ENCODE results near the gene ZNF689.

The ZNF689 gene

DNA sequence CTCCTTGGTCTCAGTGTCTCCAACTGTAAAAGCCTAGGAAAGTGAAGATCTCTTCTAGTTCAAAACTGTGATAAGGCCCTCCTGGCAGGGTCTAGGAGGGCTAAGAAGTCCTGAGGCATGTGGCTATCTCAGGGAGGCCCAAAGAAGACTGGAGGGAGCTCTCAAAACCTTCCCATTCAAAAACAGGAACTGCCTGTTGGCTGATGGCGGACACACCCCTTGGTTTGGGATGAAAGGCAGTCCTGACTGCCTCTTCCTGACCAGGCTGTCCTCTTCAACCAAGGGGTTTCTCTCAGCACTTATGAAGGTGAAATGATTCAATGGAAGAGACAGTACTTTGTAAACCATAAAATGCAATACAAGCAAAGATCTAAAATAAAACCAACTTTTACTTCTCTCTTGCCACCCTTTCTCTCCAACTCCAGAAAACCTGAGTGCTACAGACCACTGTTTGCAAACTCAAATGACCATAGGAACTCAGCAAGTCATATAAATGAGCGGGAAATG, 56.7 kb downstream of the ZNF689 start:
- DNase-seq (ENCODE audit: low spot score), result no peak
- in situ Hi-C loops (cut with MboI; ENCODE audit: low sequenced_read_pairs, unreplicated experiment), result no loop called here
- TF ChIP-seq, protein P1, sequence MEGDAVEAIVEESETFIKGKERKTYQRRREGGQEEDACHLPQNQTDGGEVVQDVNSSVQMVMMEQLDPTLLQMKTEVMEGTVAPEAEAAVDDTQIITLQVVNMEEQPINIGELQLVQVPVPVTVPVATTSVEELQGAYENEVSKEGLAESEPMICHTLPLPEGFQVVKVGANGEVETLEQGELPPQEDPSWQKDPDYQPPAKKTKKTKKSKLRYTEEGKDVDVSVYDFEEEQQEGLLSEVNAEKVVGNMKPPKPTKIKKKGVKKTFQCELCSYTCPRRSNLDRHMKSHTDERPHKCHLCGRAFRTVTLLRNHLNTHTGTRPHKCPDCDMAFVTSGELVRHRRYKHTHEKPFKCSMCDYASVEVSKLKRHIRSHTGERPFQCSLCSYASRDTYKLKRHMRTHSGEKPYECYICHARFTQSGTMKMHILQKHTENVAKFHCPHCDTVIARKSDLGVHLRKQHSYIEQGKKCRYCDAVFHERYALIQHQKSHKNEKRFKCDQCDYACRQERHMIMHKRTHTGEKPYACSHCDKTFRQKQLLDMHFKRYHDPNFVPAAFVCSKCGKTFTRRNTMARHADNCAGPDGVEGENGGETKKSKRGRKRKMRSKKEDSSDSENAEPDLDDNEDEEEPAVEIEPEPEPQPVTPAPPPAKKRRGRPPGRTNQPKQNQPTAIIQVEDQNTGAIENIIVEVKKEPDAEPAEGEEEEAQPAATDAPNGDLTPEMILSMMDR (IDR thresholded peaks at IDR 0.05; ENCODE audit: borderline replicate concordance, control extremely low read depth, extremely low read depth, insufficient read depth, missing control alignments), result no peak

DNA sequence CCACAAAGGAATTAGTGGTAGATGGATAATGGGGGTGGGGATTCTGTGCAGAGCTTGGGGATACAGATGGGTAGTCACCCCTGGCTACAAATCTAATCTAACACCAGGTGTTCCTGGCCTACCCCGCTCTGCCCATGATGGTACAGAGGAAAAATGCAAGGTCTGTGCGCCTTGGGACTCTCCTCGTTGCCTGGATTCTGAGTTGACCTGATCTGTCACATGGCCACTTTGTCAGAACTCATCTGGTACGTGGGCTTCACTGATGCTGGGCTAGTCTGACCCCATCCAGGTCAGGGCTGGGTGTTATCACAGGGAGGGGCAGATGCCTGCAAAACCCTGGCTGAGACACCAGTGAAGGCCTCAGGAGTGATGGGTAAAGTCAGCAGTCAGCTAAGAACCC, 57.2 kb downstream of the ZNF689 start:
- in situ Hi-C loops (cut with MboI; ENCODE audit: low sequenced_read_pairs, unreplicated experiment), result no loop called here
- TF ChIP-seq, protein P1 (IDR thresholded peaks at IDR 0.05; ENCODE audit: borderline replicate concordance, control extremely low read depth, extremely low read depth, insufficient read depth, missing control alignments), result no peak

More for the DNA sequence above, 57.2 kb downstream of the ZNF689 start:
- no peak for DNase-seq (ENCODE audit: low spot score)
